ENCODE measurements around the gene PRTN3.
"Not testable (repeated sequence)": the region's sequence is repeated elsewhere in the genome, so short reads cannot be mapped to it uniquely, and the experiment has no call there.

Gene PRTN3

GRCh38 chr19:887072-887471, 46.3 kb downstream of the PRTN3 start:
- Histone ChIP-seq H3K4me3 (ENCODE audit: control insufficient read depth in 1 of 7, extremely low read depth in 1 of 7, insufficient read depth in 4 of 7, low read depth in 2 of 7, low read length in 6 of 7) (no peak overlapping the region), H3K36me3 (ENCODE audit: control insufficient read depth in 4 of 4, insufficient read depth in 4 of 4, low read length in 3 of 4) (peaks cover 10 to 80% (median 46%) of the 10 kb centered on the region in 4 experiments), H3K27me3 (replicated peaks in 2 of 5; ENCODE audit: control insufficient read depth in 4 of 5, insufficient read depth in 5 of 5, low read length in 4 of 5) (no peaks in the 10 kb centered on the region), H3K9me3 (ENCODE audit: control extremely low read depth in 1 of 5, control insufficient read depth in 4 of 5, insufficient read depth in 2 of 5, low read depth in 1 of 5, low read length in 4 of 5) (no peaks in the 10 kb centered on the region), H3K27ac (ENCODE audit: insufficient read depth in 1 of 2, low read depth in 1 of 2, low read length in 2 of 2, poor library complexity in 1 of 2, severe bottlenecking in 2 of 2) (no peak overlapping the region), H3K4me1 (ENCODE audit: control extremely low read depth in 1 of 4, control insufficient read depth in 4 of 4, insufficient read depth in 4 of 4, low read length in 3 of 4) (peaks cover 0 to 5% (median 3%) of the 10 kb centered on the region in 4 experiments)
- POLR2A ChIA-PET = no interaction called here
- CTCF ChIA-PET = no interaction called here
- 98% methylated on average over 7 of the region's 16 CpGs for WGBS (ENCODE audit: insufficient coverage)
- no peak for DNase-seq

- Histone ChIP-seq H3K4me1 (ENCODE audit: control extremely low read depth in 1 of 4, control insufficient read depth in 4 of 4, insufficient read depth in 4 of 4, low read length in 3 of 4) (peaks cover 0 to 8% (median 6%) of the 10 kb centered on the region in 4 experiments), H3K9me3 (ENCODE audit: control extremely low read depth in 1 of 5, control insufficient read depth in 4 of 5, insufficient read depth in 2 of 5, low read depth in 1 of 5, low read length in 4 of 5) (no peaks in the 10 kb centered on the region), H3K4me3 (ENCODE audit: control insufficient read depth in 1 of 7, extremely low read depth in 1 of 7, insufficient read depth in 4 of 7, low read depth in 2 of 7, low read length in 6 of 7) (no peak overlapping the region), H3K27ac (ENCODE audit: insufficient read depth in 1 of 2, low read depth in 1 of 2, low read length in 2 of 2, poor library complexity in 1 of 2, severe bottlenecking in 2 of 2) (no peak overlapping the region), H3K27me3 (replicated peaks in 2 of 5; ENCODE audit: control insufficient read depth in 4 of 5, insufficient read depth in 5 of 5, low read length in 4 of 5) (no peaks in the 10 kb centered on the region), H3K36me3 (ENCODE audit: control insufficient read depth in 4 of 4, insufficient read depth in 4 of 4, low read length in 3 of 4) (peaks cover 5 to 75% (median 41%) of the 10 kb centered on the region in 4 experiments)
- WGBS (ENCODE audit: insufficient coverage) = 97% methylated on average over 9 of the region's 10 CpGs
- ChIA-PET POLR2A (no interaction called here), CTCF (no interaction called here)
- no peak for DNase-seq
Observed at GRCh38 chr19:887599-887998, 46.8 kb downstream of the PRTN3 start.

- no peak overlapping the region for H3K4me3 ChIP-seq (ENCODE audit: control insufficient read depth in 1 of 7, extremely low read depth in 1 of 7, insufficient read depth in 4 of 7, low read depth in 2 of 7, low read length in 6 of 7)
- H3K9me3 ChIP-seq (ENCODE audit: control extremely low read depth in 1 of 5, control insufficient read depth in 4 of 5, insufficient read depth in 2 of 5, low read depth in 1 of 5, low read length in 4 of 5) = no peaks in the 10 kb centered on the region
- peaks cover 5 to 63% (median 36%) of the 10 kb centered on the region in 4 experiments for H3K36me3 ChIP-seq (ENCODE audit: control insufficient read depth in 4 of 4, insufficient read depth in 4 of 4, low read length in 3 of 4)
- H3K27ac ChIP-seq (ENCODE audit: insufficient read depth in 1 of 2, low read depth in 1 of 2, low read length in 2 of 2, poor library complexity in 1 of 2, severe bottlenecking in 2 of 2) = no peak overlapping the region
- ChIA-PET POLR2A (no interaction called here), CTCF (no interaction called here)
- DNase-seq = no peak
- WGBS (ENCODE audit: insufficient coverage) = 94% methylated on average over 23 of the region's 30 CpGs
- peaks cover 0 to 10% (median 6%) of the 10 kb centered on the region in 4 experiments for H3K4me1 ChIP-seq (ENCODE audit: control extremely low read depth in 1 of 4, control insufficient read depth in 4 of 4, insufficient read depth in 4 of 4, low read length in 3 of 4)
- no peaks in the 10 kb centered on the region for H3K27me3 ChIP-seq (replicated peaks in 2 of 5; ENCODE audit: control insufficient read depth in 4 of 5, insufficient read depth in 5 of 5, low read length in 4 of 5)
Observed at GRCh38 chr19:888581-889385, 48.0 kb downstream of the PRTN3 start.

- WGBS (ENCODE audit: insufficient coverage) = 96% methylated on average over 26 of the region's 26 CpGs
- POLR2A ChIA-PET = no interaction called here
- H3K36me3 ChIP-seq (ENCODE audit: control insufficient read depth in 4 of 4, insufficient read depth in 4 of 4, low read length in 3 of 4) = peaks cover 5 to 53% (median 30%) of the 10 kb centered on the region in 4 experiments
Observed at GRCh38 chr19:889662-890295, 49.0 kb downstream of the PRTN3 start.

GRCh38 chr19:890831-891230, 50.0 kb downstream of the PRTN3 start:
- H3K36me3 ChIP-seq (ENCODE audit: control insufficient read depth in 4 of 4, insufficient read depth in 4 of 4, low read length in 3 of 4) = peaks cover 5 to 42% (median 23%) of the 10 kb centered on the region in 4 experiments
- 98% methylated on average over 16 of the region's 18 CpGs for WGBS (ENCODE audit: insufficient coverage)
- DNase-seq = no peak
- POLR2A ChIA-PET = no interaction called here
- no peak overlapping the region for H3K4me3 ChIP-seq (ENCODE audit: control insufficient read depth in 1 of 7, extremely low read depth in 1 of 7, insufficient read depth in 4 of 7, low read depth in 2 of 7, low read length in 6 of 7)
- no peaks in the 10 kb centered on the region for H3K27me3 ChIP-seq (replicated peaks in 2 of 5; ENCODE audit: control insufficient read depth in 4 of 5, insufficient read depth in 5 of 5, low read length in 4 of 5)
- CTCF ChIA-PET = no interaction called here
- H3K27ac ChIP-seq (ENCODE audit: insufficient read depth in 1 of 2, low read depth in 1 of 2, low read length in 2 of 2, poor library complexity in 1 of 2, severe bottlenecking in 2 of 2) = no peak overlapping the region
- peaks cover 0 to 11% (median 6%) of the 10 kb centered on the region in 4 experiments for H3K4me1 ChIP-seq (ENCODE audit: control extremely low read depth in 1 of 4, control insufficient read depth in 4 of 4, insufficient read depth in 4 of 4, low read length in 3 of 4)
- no peaks in the 10 kb centered on the region for H3K9me3 ChIP-seq (ENCODE audit: control extremely low read depth in 1 of 5, control insufficient read depth in 4 of 5, insufficient read depth in 2 of 5, low read depth in 1 of 5, low read length in 4 of 5)

More at GRCh38 chr19:889662-890295, 49.0 kb downstream of the PRTN3 start:
- DNase-seq = no peak
- Histone ChIP-seq H3K27ac (ENCODE audit: insufficient read depth in 1 of 2, low read depth in 1 of 2, low read length in 2 of 2, poor library complexity in 1 of 2, severe bottlenecking in 2 of 2) (no peak overlapping the region), H3K4me3 (ENCODE audit: control insufficient read depth in 1 of 7, extremely low read depth in 1 of 7, insufficient read depth in 4 of 7, low read depth in 2 of 7, low read length in 6 of 7) (no peak overlapping the region), H3K27me3 (replicated peaks in 2 of 5; ENCODE audit: control insufficient read depth in 4 of 5, insufficient read depth in 5 of 5, low read length in 4 of 5) (no peaks in the 10 kb centered on the region), H3K9me3 (ENCODE audit: control extremely low read depth in 1 of 5, control insufficient read depth in 4 of 5, insufficient read depth in 2 of 5, low read depth in 1 of 5, low read length in 4 of 5) (no peaks in the 10 kb centered on the region), H3K4me1 (ENCODE audit: control extremely low read depth in 1 of 4, control insufficient read depth in 4 of 4, insufficient read depth in 4 of 4, low read length in 3 of 4) (peaks cover 0 to 11% (median 6%) of the 10 kb centered on the region in 4 experiments)
- CTCF ChIA-PET = no interaction called here

- H3K27me3 ChIP-seq (replicated peaks in 2 of 5; ENCODE audit: control insufficient read depth in 4 of 5, insufficient read depth in 5 of 5, low read length in 4 of 5); CTCF ChIA-PET; DNase-seq; H3K9me3 ChIP-seq (ENCODE audit: control extremely low read depth in 1 of 5, control insufficient read depth in 4 of 5, insufficient read depth in 2 of 5, low read depth in 1 of 5, low read length in 4 of 5): not testable (repeated sequence)
- WGBS (ENCODE audit: insufficient coverage) = 96% methylated on average over 24 of the region's 50 CpGs
- Histone ChIP-seq H3K36me3 (ENCODE audit: control insufficient read depth in 4 of 4, insufficient read depth in 4 of 4, low read length in 3 of 4) (peaks cover 0 to 42% (median 20%) of the 10 kb centered on the region in 4 experiments), H3K4me1 (ENCODE audit: control extremely low read depth in 1 of 4, control insufficient read depth in 4 of 4, insufficient read depth in 4 of 4, low read length in 3 of 4) (peaks cover 0 to 11% (median 6%) of the 10 kb centered on the region in 4 experiments), H3K27ac (ENCODE audit: insufficient read depth in 1 of 2, low read depth in 1 of 2, low read length in 2 of 2, poor library complexity in 1 of 2, severe bottlenecking in 2 of 2) (peak overlapping the region in 1 of 2 experiments; percentile 85), H3K4me3 (ENCODE audit: control insufficient read depth in 1 of 7, extremely low read depth in 1 of 7, insufficient read depth in 4 of 7, low read depth in 2 of 7, low read length in 6 of 7) (peak overlapping the region; percentile 17 to 93 (median 84))
- POLR2A ChIA-PET = interaction anchor here (0.7 kb wide), 1 partner anchor 17 kb away, joined by 3 read pairs; no protein-coding TSS in a partner anchor
Observed at GRCh38 chr19:891421-892200, 50.8 kb downstream of the PRTN3 start.

All from common myeloid progenitor, CD34-positive (primary cell).